NCI-H1930 (cell line): Measurements from ENCODE around the gene DPM2.

Source experiments
- DNase-seq, 2 experiments: peaks; one replicate each; lab custom pipeline; 2025; lab: John Stamatoyannopoulos, UW

The DPM2 gene

GRCh38 chr9:127918183-127919107 is 19.2 kb downstream of the DPM2 start:
- DNase-seq: no peak

GRCh38 chr9:127917603-127918002 is 20.1 kb downstream of the DPM2 start:
- DNase-seq: no peak

GRCh38 chr9:127916720-127917581 is 20.7 kb downstream of the DPM2 start, which contains the start of gene ST6GALNAC4:
TSS of gene ST6GALNAC4 (minus strand) at chr9:127917041. CDS start at chr9:127916419, 622 bp downstream.
- peak; percentile 72 to 82 for DNase-seq

- no peak for DNase-seq
Measured at GRCh38 chr9:127915801-127916719, 21.6 kb downstream of the DPM2 start.

GRCh38 chr9:127915325-127915752 is 22.3 kb downstream of the DPM2 start:
- no peak for DNase-seq

GRCh38 chr9:127913682-127914081 is 24.0 kb downstream of the DPM2 start:
- no peak for DNase-seq

GRCh38 chr9:127912882-127913281 is 24.8 kb downstream of the DPM2 start:
- DNase-seq: no peak

GRCh38 chr9:127912296-127912695 is 25.4 kb downstream of the DPM2 start:
- no peak for DNase-seq

GRCh38 chr9:127910613-127911205 is 26.9 kb downstream of the DPM2 start:
- DNase-seq: no peak

- DNase-seq: no peak
Measured at GRCh38 chr9:127909839-127910273, 27.8 kb downstream of the DPM2 start.

GRCh38 chr9:127908660-127908926 is 29.1 kb downstream of the DPM2 start:
- DNase-seq: no peak

GRCh38 chr9:127907867-127908659 is 29.6 kb downstream of the DPM2 start:
- DNase-seq: no peak

GRCh38 chr9:127905788-127906191 is 31.9 kb downstream of the DPM2 start:
- no peak for DNase-seq

- DNase-seq: no peak
Measured at GRCh38 chr9:127905004-127905728, 32.5 kb downstream of the DPM2 start.

GRCh38 chr9:127904561-127905003 is 33.1 kb downstream of the DPM2 start:
- no peak for DNase-seq

GRCh38 chr9:127903557-127904475 is 33.8 kb downstream of the DPM2 start:
- no peak for DNase-seq

- peak; percentile 30 to 80 for DNase-seq
Measured at GRCh38 chr9:127899128-127899943, 38.3 kb downstream of the DPM2 start, which contains the start of gene ST6GALNAC6. TSS of gene ST6GALNAC6 (minus strand) at chr9:127899603. CDS start at chr9:127897981, 1,622 bp downstream.
